H1 (cell line): ENCODE measurements around the gene TXNL4A. TPM values are rescaled to one million over a fixed set of nuclear protein-coding genes. Genes with fewer than 3 reads are reported as not detected.

ENCODE experiments used
- CTCF ChIA-PET: fragments of 300-600 bp; sonication (Branson Sonifier 250); formaldehyde crosslinking; loops from one replicate; lab custom pipeline; 2021; ENCODE audit not compliant: partially characterized antibody; lab: Charles Lee
- POLR2A ChIA-PET: fragments of 300-600 bp; sonication (Branson Sonifier 250); formaldehyde crosslinking; loops from one replicate; lab custom pipeline; 2021; ENCODE audit warnings: inconsistent platforms; ENCODE audit not compliant: partially characterized antibody; lab: Charles Lee
- DNase-seq, 2 experiments: peaks; one replicate each; pipeline versions ENCODE4 v3.0.0 to v3.0.0-alpha.2; 2010 to 2022; ENCODE audit warnings: low spot score in 2 of 2, low read depth in 1 of 2, mixed read lengths in 1 of 2
- FAIRE-seq: peaks from 2 replicates; lab custom pipeline; 2011; peaks lifted over from hg19 to GRCh38; lab: Jason Lieb, UNC
- H2AFZ ChIP-seq: 2 replicates; pipeline ENCODE4 v1.8.1; 2012; ENCODE audit warnings: low read length, inconsistent platforms
- H2AK5ac ChIP-seq: 2 replicates; pipeline ENCODE4 v1.6.1; 2013; ENCODE audit warnings: low read depth, low read length
- H2BK120ac ChIP-seq: replicated peaks from 2 replicates; pipeline ENCODE3; 2013; ENCODE audit warnings: low read depth, low read length, inconsistent platforms
- H2BK12ac ChIP-seq: 2 replicates; pipeline ENCODE4 v1.6.1; 2013; ENCODE audit warnings: low read depth, low read length
- H2BK15ac ChIP-seq: 2 replicates; pipeline ENCODE4 v1.6.1; 2013; ENCODE audit warnings: low read length
- H2BK20ac ChIP-seq: 2 replicates; pipeline ENCODE4 v1.6.1; 2013; ENCODE audit warnings: low read length
- H2BK5ac ChIP-seq: 2 replicates; pipeline ENCODE4 v1.6.1; 2013; ENCODE audit warnings: low read depth, low read length
- H3K14ac ChIP-seq: 2 replicates; pipeline ENCODE4 v1.6.1; 2013; ENCODE audit warnings: inconsistent platforms; ENCODE audit not compliant: insufficient read length
- H3K18ac ChIP-seq: 2 replicates; pipeline ENCODE4 v1.6.1; 2013; ENCODE audit warnings: low read length; ENCODE audit errors: extremely low read depth
- H3K23ac ChIP-seq: 2 replicates; pipeline ENCODE4 v1.6.1; 2013; ENCODE audit warnings: inconsistent platforms; ENCODE audit not compliant: insufficient read length
- H3K23me2 ChIP-seq: 2 replicates; pipeline ENCODE4 v1.6.1; 2013; ENCODE audit warnings: low read depth, low read length
- H3K27ac ChIP-seq: 2 replicates; pipeline ENCODE4 v1.6.1; 2011; ENCODE audit warnings: low read depth, low read length, inconsistent platforms
- H3K27me3 ChIP-seq, 4 experiments: replicated peaks in 1 of 4; 1 replicate in 1 of 4; 2 replicates in 3 of 4; pipeline versions ENCODE4 v1.6.1 to v1.8.1; 2011 to 2013; ENCODE audit warnings: low read length in 3 of 4, mild to moderate bottlenecking in 3 of 4, inconsistent platforms in 2 of 4, mixed read lengths in 2 of 4, moderate library complexity in 1 of 4; ENCODE audit not compliant: control insufficient read depth in 3 of 4, insufficient read depth in 3 of 4; ENCODE audit errors: extremely low read depth in 1 of 4
- H3K36me3 ChIP-seq, 4 experiments: 2 replicates each; pipeline versions ENCODE4 v1.6.1 to v1.8.1; 2011 to 2013; ENCODE audit warnings: mild to moderate bottlenecking in 4 of 4, low read length in 3 of 4, moderate library complexity in 2 of 4, control low read depth in 1 of 4, inconsistent platforms in 1 of 4; ENCODE audit not compliant: insufficient read depth in 4 of 4, control insufficient read depth in 2 of 4
- H3K4ac ChIP-seq: replicated peaks from 2 replicates; pipeline ENCODE3; 2013; ENCODE audit warnings: low read length, low read depth, mixed read lengths, inconsistent platforms; ENCODE audit not compliant: insufficient read length
- H3K4me1 ChIP-seq, 4 experiments: replicated peaks in 1 of 4; 1 replicate in 1 of 4; 2 replicates in 3 of 4; pipeline versions ENCODE4 v1.6.1 to v1.8.1; 2011 to 2013; ENCODE audit warnings: low read length in 3 of 4, inconsistent platforms in 2 of 4, mixed read lengths in 1 of 4; ENCODE audit not compliant: insufficient read depth in 4 of 4, control insufficient read depth in 3 of 4
- H3K4me2 ChIP-seq, 2 experiments: 2 replicates each; pipeline versions ENCODE4 v1.6.1 to v1.8.1; 2011 to 2013; ENCODE audit warnings: low read depth in 2 of 2, low read length in 2 of 2, control low read depth in 1 of 2, inconsistent platforms in 1 of 2, mild to moderate bottlenecking in 1 of 2; ENCODE audit not compliant: insufficient read depth in 1 of 2
- H3K4me3 ChIP-seq, 4 experiments: fragments of 200-600, 300-600 bp in 1 of 4; sonication (generic), shearing (Covaris generic), sonication (Bioruptor Twin) in 1 of 4; 2 replicates each; pipeline versions ENCODE4 v1.5.1 to v1.8.1; 2011 to 2016; ENCODE audit warnings: low read length in 4 of 4, low read depth in 3 of 4, control low read depth in 2 of 4, inconsistent platforms in 2 of 4, mild to moderate bottlenecking in 2 of 4, mixed read lengths in 1 of 4, moderate library complexity in 1 of 4; ENCODE audit not compliant: insufficient read depth in 2 of 4; ENCODE audit errors: extremely low read depth in 1 of 4
- H3K56ac ChIP-seq: replicated peaks from 2 replicates; pipeline ENCODE3; 2013; ENCODE audit warnings: low read depth, mild to moderate bottlenecking, mixed read lengths, low read length, inconsistent platforms; ENCODE audit not compliant: insufficient read length
- H3K79me1 ChIP-seq: 2 replicates; pipeline ENCODE4 v1.6.1; 2013; ENCODE audit warnings: low read depth, low read length, control low read depth
- H3K79me2 ChIP-seq, 2 experiments: 2 replicates each; pipeline versions ENCODE4 v1.6.1 to v1.8.1; 2012 to 2013; ENCODE audit warnings: low read length in 2 of 2, mild to moderate bottlenecking in 2 of 2, inconsistent platforms in 1 of 2; ENCODE audit not compliant: insufficient read depth in 2 of 2, control insufficient read depth in 1 of 2
- H3K9ac ChIP-seq, 4 experiments: replicated peaks in 1 of 4; 1 replicate in 1 of 4; 2 replicates in 3 of 4; pipeline versions ENCODE4 v1.6.1 to v1.8.1; 2011 to 2013; ENCODE audit warnings: low read depth in 3 of 4, low read length in 3 of 4, control low read depth in 2 of 4, mild to moderate bottlenecking in 2 of 4, moderate library complexity in 2 of 4, inconsistent platforms in 1 of 4; ENCODE audit errors: extremely low read depth in 1 of 4
- H3K9me3 ChIP-seq, 2 experiments: 2 replicates each; pipeline versions ENCODE4 v1.6.1 to v1.8.1; 2012 to 2013; ENCODE audit warnings: mild to moderate bottlenecking in 2 of 2, moderate library complexity in 2 of 2, control low read depth in 1 of 2, inconsistent platforms in 1 of 2, low read depth in 1 of 2, low read length in 1 of 2, mixed read lengths in 1 of 2; ENCODE audit not compliant: insufficient read depth in 2 of 2
- H4K20me1 ChIP-seq, 2 experiments: replicated peaks in 1 of 2; 2 replicates each; pipeline versions ENCODE3 to v1.8.1; 2011 to 2013; ENCODE audit warnings: inconsistent platforms in 2 of 2, low read length in 2 of 2, mild to moderate bottlenecking in 1 of 2; ENCODE audit not compliant: insufficient read depth in 2 of 2, control insufficient read depth in 1 of 2
- H4K5ac ChIP-seq: 2 replicates; pipeline ENCODE4 v1.6.1; 2013; ENCODE audit warnings: low read length, low read depth, mixed read lengths, inconsistent platforms; ENCODE audit not compliant: insufficient read length
- H4K8ac ChIP-seq: 2 replicates; pipeline ENCODE4 v1.8.0; 2013; ENCODE audit warnings: mild to moderate bottlenecking, moderate library complexity, low read length, inconsistent platforms; ENCODE audit not compliant: insufficient read depth; ENCODE audit errors: extremely low read depth
- H4K91ac ChIP-seq: replicated peaks from 2 replicates; pipeline ENCODE3; 2013; ENCODE audit warnings: low read length, mixed read lengths, inconsistent platforms; ENCODE audit not compliant: insufficient read length
- ASH2L ChIP-seq: fragments of 200-600, 300-600 bp; sonication (generic); IDR thresholded peaks from one replicate; pipeline ENCODE4 v1.7.1; 2017; ENCODE audit warnings: low read length
- BCL11A ChIP-seq, 2 experiments: IDR thresholded peaks; one replicate each; pipeline ENCODE4 v1.6.1; 2011; ENCODE audit warnings: low read depth in 2 of 2, low read length in 2 of 2, mild to moderate bottlenecking in 2 of 2
- CBX8 ChIP-seq: fragments of 300-800, 300-1000 bp; sonication (generic); IDR thresholded peaks from 2 replicates; pipeline ENCODE4 v1.7.1; 2016; ENCODE audit warnings: low read depth, low read length, borderline replicate concordance
- CHD2 ChIP-seq: IDR thresholded peaks from 2 replicates; pipeline ENCODE4 v1.6.1; 2012; ENCODE audit warnings: low read length, improper control_type of control experiment
- CTBP2 ChIP-seq: IDR thresholded peaks from 2 replicates; pipeline ENCODE4 v1.7.0; 2011; ENCODE audit warnings: borderline replicate concordance, mild to moderate bottlenecking, moderate library complexity, mixed read lengths, low read length; ENCODE audit not compliant: insufficient read depth, insufficient read length
- EZH2 ChIP-seq: fragments of 200-600 bp; sonication (generic); IDR thresholded peaks from 2 replicates; pipeline ENCODE4 v1.7.1; 2012; ENCODE audit warnings: low read depth, mild to moderate bottlenecking, moderate library complexity, low read length, inconsistent platforms; ENCODE audit not compliant: severe bottlenecking
- NRF1 ChIP-seq: IDR thresholded peaks from 2 replicates; pipeline ENCODE4 v1.6.1; 2011; ENCODE audit warnings: mild to moderate bottlenecking, low read depth, low read length, improper control_type of control experiment
- RNF2 ChIP-seq: fragments of 200-900, 300-1000 bp; sonication (generic); IDR thresholded peaks from 2 replicates; pipeline ENCODE4 v1.7.1; 2016; ENCODE audit warnings: borderline replicate concordance, low read depth, mild to moderate bottlenecking, antibody characterized with exemption, low read length; ENCODE audit not compliant: poor library complexity, severe bottlenecking; ENCODE audit errors: missing control alignments
- SIRT6 ChIP-seq: IDR thresholded peaks from one replicate; pipeline ENCODE4 v1.7.1; 2012; ENCODE audit warnings: low read length, inconsistent platforms
- WGBS, 2 experiments: shearing (Covaris generic) in 1 of 2; methylation state at CpG; one replicate each; pipeline versions ENCODE4 v1.1.6 to v1.1.7; 2013 to 2015; ENCODE audit warnings: low lambda C conversion rate in 2 of 2, mixed read lengths in 2 of 2, inconsistent platforms in 1 of 2, low coverage in 1 of 2, missing lambda C conversion rate in 1 of 2; ENCODE audit not compliant: insufficient replicate concordance in 2 of 2, insufficient coverage in 1 of 2, insufficient read length in 1 of 2; ENCODE audit errors: extremely low coverage in 1 of 2, missing lambda C conversion rate in 1 of 2; 5-methylcytosine and 5-hydroxymethylcytosine counted together
- polyA plus RNA-seq, 7 experiments: library from polyadenylated mRNA; depleted of rRNA in 3 of 7; stranded (reverse) in 5 of 7; unstranded in 2 of 7; fragments of >200 nt in 5 of 7; fragments of 200-250 nt in 2 of 7; gene quantifications; 1 replicate in 5 of 7; 2 replicates in 1 of 7; 4 replicates in 1 of 7; pipeline versions ENCODE4 v1.2.1 to v1.2.3, GENCODE V29; 2011 to 2013; ENCODE audit warnings: missing spikeins in 2 of 7, mixed read lengths in 2 of 7
- total RNA-seq: library from RNA; stranded (reverse); fragmentation: NEBNext Ultra II Directional; extraction: Animal tissue kit (Norgen Biotek cat#: 25700); gene quantifications from 2 replicates; pipeline ENCODE4 v1.2.1, GENCODE V29; 2021
- TF ChIP-seq, protein P1 (sequence below): IDR thresholded peaks from 2 replicates; pipeline ENCODE4 v1.6.1; 2012; ENCODE audit warnings: inconsistent platforms

The TXNL4A gene
- total and polyA plus RNA-seq, 2 of the 8 experiments (the other 6 are each of a cell fraction or from before 2014, with no cell fraction given) = 169 to 181 TPM

DNA sequence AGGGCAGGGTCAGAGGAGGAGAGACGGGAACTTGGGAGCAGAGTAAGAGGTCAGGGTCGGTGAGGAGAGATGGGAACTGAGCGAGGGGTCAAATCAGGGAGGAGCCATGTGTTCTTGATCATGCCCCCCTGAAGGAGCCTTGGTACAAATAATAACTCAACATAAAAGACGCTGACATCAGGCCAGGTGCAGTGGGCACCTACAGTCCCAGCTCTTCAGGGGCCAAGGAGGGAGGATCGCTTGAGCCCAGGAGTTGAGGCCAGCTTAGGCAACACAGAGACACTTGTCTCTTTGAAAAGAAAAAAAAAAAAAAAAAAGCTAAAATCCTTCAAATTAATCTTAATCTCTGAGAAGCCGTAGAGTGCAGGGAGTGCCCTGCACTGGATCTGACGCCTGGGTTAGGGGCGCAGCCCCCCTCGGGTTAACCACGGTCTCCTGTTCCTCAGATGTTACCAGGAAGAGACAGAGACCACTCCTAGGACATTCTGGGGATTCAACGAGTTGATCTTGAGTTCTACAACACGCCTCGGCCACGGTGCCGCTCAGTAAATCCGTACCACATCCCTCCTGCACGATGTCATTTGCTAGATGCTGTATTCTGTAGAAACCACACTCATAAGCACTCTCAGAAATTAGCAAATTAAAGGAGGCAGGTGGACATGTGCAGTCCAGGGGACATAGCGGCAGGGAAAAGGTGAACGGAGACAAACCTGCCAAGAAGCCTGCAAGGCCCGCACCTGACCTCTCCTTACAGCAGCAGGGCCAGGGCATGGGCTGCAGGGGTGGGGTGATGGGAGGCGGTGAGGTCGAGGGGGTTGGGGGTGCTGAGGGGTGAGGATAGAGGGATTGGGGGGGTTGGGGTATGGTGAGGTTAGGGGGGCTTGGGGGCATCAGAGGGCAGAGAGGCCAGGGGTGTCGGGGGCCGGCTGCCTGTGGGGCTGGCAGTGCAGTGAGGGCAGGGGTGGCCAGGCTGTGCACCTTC is 66.1 kb downstream of the TXNL4A start:
- peaks cover 5% of the 10 kb centered on the region; the same call in 1 of the 2 replicates for H3K23me2 ChIP-seq
- POLR2A ChIA-PET = no interaction called here
- 91% methylated on average over 19 of the region's 24 CpGs; no CpG with 5 or more reads in 1 of the 2 experiments for WGBS, 2 experiments
- TF ChIP-seq SIRT6 = no peak
- no peak for TF ChIP-seq CTBP2
- no peak for TF ChIP-seq CHD2
- no peak for TF ChIP-seq EZH2
- no peak for TF ChIP-seq NRF1
- TF ChIP-seq CBX8 = no peak
- TF ChIP-seq RNF2 = no peak
- TF ChIP-seq, protein P1, sequence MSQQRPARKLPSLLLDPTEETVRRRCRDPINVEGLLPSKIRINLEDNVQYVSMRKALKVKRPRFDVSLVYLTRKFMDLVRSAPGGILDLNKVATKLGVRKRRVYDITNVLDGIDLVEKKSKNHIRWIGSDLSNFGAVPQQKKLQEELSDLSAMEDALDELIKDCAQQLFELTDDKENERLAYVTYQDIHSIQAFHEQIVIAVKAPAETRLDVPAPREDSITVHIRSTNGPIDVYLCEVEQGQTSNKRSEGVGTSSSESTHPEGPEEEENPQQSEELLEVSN = no peak
- TF ChIP-seq ASH2L = no peak
- no peak for TF ChIP-seq BCL11A (IDR thresholded peaks at IDR 0.05; ENCODE audit: low read depth in 2 of 2, low read length in 2 of 2)

More for the DNA sequence above, 66.1 kb downstream of the TXNL4A start:
- Histone ChIP-seq H3K27me3 (no peaks in the 10 kb centered on the region), H2BK15ac (no peak overlapping the region), H3K27ac (no peak overlapping the region), H3K14ac (no peak overlapping the region), H2BK120ac (no peak overlapping the region), H3K36me3 (no peaks in the 10 kb centered on the region), H3K9ac (no peak overlapping the region), H2AFZ (no peak overlapping the region), H3K23ac (no peak overlapping the region), H2AK5ac (no peak overlapping the region), H3K4me3 (no peak overlapping the region), H4K8ac (no peak overlapping the region), H3K56ac (no peak overlapping the region), H3K79me1 (no peaks in the 10 kb centered on the region), H2BK12ac (no peak overlapping the region), H4K5ac (no peak overlapping the region), H4K20me1 (peaks cover 0 to 5% of the 10 kb centered on the region in 2 experiments), H3K4ac (no peak overlapping the region), H4K91ac (no peak overlapping the region), H3K18ac (no peak overlapping the region), H3K4me2 (no peak overlapping the region), H3K9me3 (no peaks in the 10 kb centered on the region; a peak in 1 of 4 replicates), H3K79me2 (no peaks in the 10 kb centered on the region), H2BK5ac (no peak overlapping the region), H3K4me1 (no peaks in the 10 kb centered on the region; a peak in 2 of 7 replicates), H2BK20ac (no peak overlapping the region)
- CTCF ChIA-PET = no interaction called here
- DNase-seq = no peak
- no peak for FAIRE-seq
